BLaER1 (cell line): ENCODE results near the gene PPA1.
A peak's percentile ranks its signal among the peaks of the same experiment; 100 is the strongest.
"Not testable (repeated sequence)": the region's sequence is repeated elsewhere in the genome, so short reads cannot be mapped to it uniquely, and the experiment has no call there.

Experiments
- H3K27ac ChIP-seq: shearing (Covaris generic); formaldehyde crosslinking; 2 replicates; pipeline ENCODE4 v1.8.1; 2022
- H3K27me3 ChIP-seq: shearing (Covaris generic); formaldehyde crosslinking; 2 replicates; pipeline ENCODE4 v1.8.1; 2022
- H3K36me3 ChIP-seq: shearing (Covaris generic); formaldehyde crosslinking; 2 replicates; pipeline ENCODE4 v1.8.1; 2022
- H3K4me1 ChIP-seq: shearing (Covaris generic); formaldehyde crosslinking; 2 replicates; pipeline ENCODE4 v1.8.1; 2022
- H3K4me2 ChIP-seq: shearing (Covaris generic); formaldehyde crosslinking; 2 replicates; pipeline ENCODE4 v1.8.1; 2022
- H3K4me3 ChIP-seq: shearing (Covaris generic); formaldehyde crosslinking; 2 replicates; pipeline ENCODE4 v1.8.1; 2022
- H3K9ac ChIP-seq: shearing (Covaris generic); formaldehyde crosslinking; 2 replicates; pipeline ENCODE4 v1.8.1; 2022
- H3K9me3 ChIP-seq: shearing (Covaris generic); formaldehyde crosslinking; 2 replicates; pipeline ENCODE4 v1.8.1; 2022
- H4K20me1 ChIP-seq: shearing (Covaris generic); formaldehyde crosslinking; 2 replicates; pipeline ENCODE4 v1.8.1; 2022
- Cebpa-rat ChIP-seq: shearing (Covaris generic); IDR thresholded peaks from 2 replicates; pipeline ENCODE4 v1.8.1; 2022

PPA1 gene

GRCh38 chr10:70234668-70235447 is 1.6 kb upstream of the PPA1 start:
- H4K20me1 ChIP-seq: peaks cover 28% of the 10 kb centered on the region
- TF ChIP-seq Cebpa-rat: no peak
- H3K4me3 ChIP-seq: no peak overlapping the region
- H3K4me1 ChIP-seq: peaks cover 19% of the 10 kb centered on the region
- peaks cover 9% of the 10 kb centered on the region for H3K36me3 ChIP-seq
- H3K27ac ChIP-seq: no peak overlapping the region
- H3K9ac ChIP-seq: no peak overlapping the region
- H3K27me3 ChIP-seq: no peaks in the 10 kb centered on the region
- no peak overlapping the region for H3K4me2 ChIP-seq
- H3K9me3 ChIP-seq: peaks cover 27% of the 10 kb centered on the region

GRCh38 chr10:70233939-70234300 is 691 bp upstream of the PPA1 start:
- peak overlapping the region; percentile 88 for H3K4me3 ChIP-seq
- no peaks in the 10 kb centered on the region for H3K27me3 ChIP-seq
- H3K9ac ChIP-seq: peak overlapping the region; percentile 93
- H4K20me1 ChIP-seq: peaks cover 38% of the 10 kb centered on the region
- peak overlapping the region; percentile 76 for H3K27ac ChIP-seq
- peaks cover 19% of the 10 kb centered on the region for H3K36me3 ChIP-seq
- no peak for TF ChIP-seq Cebpa-rat
- H3K4me1 ChIP-seq: peaks cover 23% of the 10 kb centered on the region
- peak overlapping the region; percentile 94 for H3K4me2 ChIP-seq
- peaks cover 17% of the 10 kb centered on the region for H3K9me3 ChIP-seq

GRCh38 chr10:70232859-70233108 is 445 bp downstream of the PPA1 start:
- peak overlapping the region; percentile 88 for H3K4me3 ChIP-seq
- peaks cover 7% of the 10 kb centered on the region for H3K9me3 ChIP-seq
- peaks cover 23% of the 10 kb centered on the region for H3K4me1 ChIP-seq
- no peak for TF ChIP-seq Cebpa-rat
- H4K20me1 ChIP-seq: peaks cover 49% of the 10 kb centered on the region
- no peaks in the 10 kb centered on the region for H3K27me3 ChIP-seq
- H3K9ac ChIP-seq: peak overlapping the region; percentile 93
- peaks cover 30% of the 10 kb centered on the region for H3K36me3 ChIP-seq
- peak overlapping the region; percentile 94 for H3K4me2 ChIP-seq
- peak overlapping the region; percentile 89 for H3K27ac ChIP-seq

GRCh38 chr10:70232155-70232858 is 922 bp downstream of the PPA1 start:
- Histone ChIP-seq H3K4me3 (peak overlapping the region; percentile 88), H3K4me2 (peak overlapping the region; percentile 94), H3K36me3 (peaks cover 35% of the 10 kb centered on the region), H4K20me1 (peaks cover 54% of the 10 kb centered on the region), H3K27ac (peak overlapping the region; percentile 89), H3K4me1 (peaks cover 23% of the 10 kb centered on the region), H3K9me3 (peaks cover 2% of the 10 kb centered on the region), H3K9ac (peak overlapping the region; percentile 93), H3K27me3 (no peaks in the 10 kb centered on the region)
- no peak for TF ChIP-seq Cebpa-rat

- Histone ChIP-seq H3K4me3 (no peak overlapping the region), H3K4me2 (no peak overlapping the region), H3K36me3 (peaks cover 47% of the 10 kb centered on the region), H3K9me3 (no peaks in the 10 kb centered on the region), H3K4me1 (peaks cover 34% of the 10 kb centered on the region), H3K9ac (no peak overlapping the region), H3K27ac (no peak overlapping the region), H4K20me1 (peaks cover 92% of the 10 kb centered on the region), H3K27me3 (no peaks in the 10 kb centered on the region)
- no peak for TF ChIP-seq Cebpa-rat
These were observed 4.7 kb downstream of the PPA1 start for GRCh38 chr10:70228491-70228890.

GRCh38 chr10:70227548-70228320 is 5.5 kb downstream of the PPA1 start:
- H3K27ac ChIP-seq: no peak overlapping the region
- no peak for TF ChIP-seq Cebpa-rat

GRCh38 chr10:70223728-70224127 is 9.5 kb downstream of the PPA1 start:
- 0 out of 2 replicates have a peak overlapping the region, but pooled peaks have one; percentile 2 for H3K9ac ChIP-seq
- no peak overlapping the region for H3K27ac ChIP-seq
- peaks cover 91% of the 10 kb centered on the region for H4K20me1 ChIP-seq
- no peaks in the 10 kb centered on the region for H3K9me3 ChIP-seq
- TF ChIP-seq Cebpa-rat: no peak
- peaks cover 52% of the 10 kb centered on the region for H3K36me3 ChIP-seq
- peaks cover 16% of the 10 kb centered on the region for H3K4me1 ChIP-seq
- H3K4me2 ChIP-seq: no peak overlapping the region; the same call in 1 of the 2 replicates
- H3K4me3 ChIP-seq: no peak overlapping the region
- no peaks in the 10 kb centered on the region for H3K27me3 ChIP-seq

More at GRCh38 chr10:70227548-70228320, 5.5 kb downstream of the PPA1 start:
- peaks cover 34% of the 10 kb centered on the region for H3K4me1 ChIP-seq
- H3K4me3 ChIP-seq: no peak overlapping the region
- no peak overlapping the region for H3K4me2 ChIP-seq
- H3K9me3 ChIP-seq: no peaks in the 10 kb centered on the region
- no peak overlapping the region for H3K9ac ChIP-seq
- H3K36me3 ChIP-seq: peaks cover 54% of the 10 kb centered on the region
- H3K27me3 ChIP-seq: no peaks in the 10 kb centered on the region
- peaks cover 99% of the 10 kb centered on the region for H4K20me1 ChIP-seq

- H3K4me3 ChIP-seq, H3K27me3 ChIP-seq, H3K4me2 ChIP-seq, H3K27ac ChIP-seq, H3K9ac ChIP-seq, H3K9me3 ChIP-seq: not testable (repeated sequence)
- TF ChIP-seq Cebpa-rat: peak; percentile 55; the same call in 1 of the 2 replicates
- Histone ChIP-seq H4K20me1 (peaks cover 90% of the 10 kb centered on the region), H3K36me3 (peaks cover 50% of the 10 kb centered on the region), H3K4me1 (peaks cover 16% of the 10 kb centered on the region)
These were observed 10.3 kb downstream of the PPA1 start for GRCh38 chr10:70222811-70223447.

- peaks cover 16% of the 10 kb centered on the region for H3K4me1 ChIP-seq
- no peak overlapping the region for H3K27ac ChIP-seq
- H3K9me3 ChIP-seq: no peaks in the 10 kb centered on the region
- peaks cover 89% of the 10 kb centered on the region for H4K20me1 ChIP-seq
- H3K4me2 ChIP-seq: no peak overlapping the region
- peaks cover 50% of the 10 kb centered on the region for H3K36me3 ChIP-seq
- TF ChIP-seq Cebpa-rat: no peak
- no peak overlapping the region for H3K4me3 ChIP-seq
- no peaks in the 10 kb centered on the region for H3K27me3 ChIP-seq
- no peak overlapping the region for H3K9ac ChIP-seq
These were observed 10.9 kb downstream of the PPA1 start for GRCh38 chr10:70222340-70222794.
